K562 (cell line): ENCODE data around the gene VAMP4. TPM values are rescaled to one million over a fixed set of nuclear protein-coding genes. Genes with fewer than 3 reads are reported as not detected.

Experiments used
- ATAC-seq: fragments of 200-7000 bp; cut with Tn5 transposase; 3 replicates; pipeline ENCODE4 v1.9.1; 2020; ENCODE audit warnings: moderate library complexity
- BruUV-seq: library from RNA; stranded (reverse); fragments of 400-500 nt; replicated peaks from 2 replicates; lab custom pipeline; 2021; lab: Mats Ljungman, UMichigan
- CTCF ChIA-PET: fragments of 300-600 bp; formaldehyde crosslinking; extraction: SDS; loops from one replicate; lab custom pipeline; 2021; ENCODE audit warnings: low intra/inter-chr PET ratio; lab: Yijun Ruan, JAX
- POLR2A ChIA-PET: fragments of 300-600, 350-650 bp; sonication (Branson Sonifier 250); formaldehyde crosslinking; extraction: SDS; loops from one replicate; lab custom pipeline; 2021; ENCODE audit warnings: antibody characterized with exemption, inconsistent platforms; lab: Yijun Ruan, JAX
- DNase-seq, 4 experiments: peaks; one replicate each; pipeline versions ENCODE4 v3.0.0 to v3.0.0-alpha.2; 2011 to 2018; ENCODE audit warnings: low spot score in 3 of 4, mixed read lengths in 3 of 4; ENCODE audit errors: extremely low read depth in 1 of 4
- FAIRE-seq: peaks from 2 replicates; lab custom pipeline; 2011; peaks lifted over from hg19 to GRCh38; lab: Jason Lieb, UNC
- H2AFZ ChIP-seq: 2 replicates; pipeline ENCODE4 v1.6.0; 2011; ENCODE audit warnings: low read depth, low read length, control low read depth, inconsistent platforms
- H3K27ac ChIP-seq: fragments of 200-600 bp; 3 replicates; pipeline ENCODE4 v1.8.0; 2011; ENCODE audit warnings: low read depth, mild to moderate bottlenecking, control low read depth, inconsistent platforms, low read length, moderate library complexity, mixed read lengths; ENCODE audit errors: extremely low read depth
- H3K27me3 ChIP-seq, 2 experiments: fragments of 300-600 bp in 1 of 2; 2 replicates in 1 of 2; 3 replicates in 1 of 2; pipeline versions ENCODE4 v1.6.0 to v1.8.0; 2011; ENCODE audit warnings: inconsistent platforms in 2 of 2, low read length in 2 of 2, mild to moderate bottlenecking in 1 of 2, mixed read lengths in 1 of 2, moderate library complexity in 1 of 2; ENCODE audit not compliant: control insufficient read depth in 2 of 2, insufficient read depth in 2 of 2
- H3K36me3 ChIP-seq: fragments of 300-600 bp; 3 replicates; pipeline ENCODE4 v1.8.0; 2011; ENCODE audit warnings: mild to moderate bottlenecking, low read length, inconsistent platforms; ENCODE audit not compliant: control insufficient read depth, insufficient read depth
- H3K4me1 ChIP-seq, 2 experiments: fragments of 200-600 bp in 1 of 2; replicated peaks in 1 of 2; 2 replicates in 1 of 2; 3 replicates in 1 of 2; pipeline versions ENCODE4 v1.5.1 to v1.8.0; 2011; ENCODE audit warnings: inconsistent platforms in 2 of 2, low read length in 2 of 2, mild to moderate bottlenecking in 1 of 2, mixed read lengths in 1 of 2, moderate library complexity in 1 of 2; ENCODE audit not compliant: control insufficient read depth in 2 of 2, insufficient read depth in 2 of 2
- H3K4me2 ChIP-seq: 2 replicates; pipeline ENCODE4 v1.6.1; 2011; ENCODE audit warnings: low read length, control low read depth, inconsistent platforms, mixed read lengths; ENCODE audit not compliant: insufficient read depth
- H3K4me3 ChIP-seq: fragments of 200-600 bp; sonication (generic), shearing (Covaris generic); 2 replicates; pipeline ENCODE4 v1.5.1; 2016; ENCODE audit warnings: control low read depth, inconsistent platforms
- H3K79me2 ChIP-seq: fragments of 200-600 bp; 3 replicates; pipeline ENCODE4 v1.8.0; 2011; ENCODE audit warnings: low read length, inconsistent platforms; ENCODE audit not compliant: control insufficient read depth, insufficient read depth
- H3K9ac ChIP-seq, 2 experiments: 2 replicates each; pipeline versions ENCODE4 v1.6.0 to v1.6.1; 2011; ENCODE audit warnings: low read depth in 2 of 2, low read length in 2 of 2, control low read depth in 1 of 2, inconsistent platforms in 1 of 2, mild to moderate bottlenecking in 1 of 2, mixed read lengths in 1 of 2; ENCODE audit not compliant: insufficient read depth in 1 of 2
- H3K9me1 ChIP-seq: one replicate; pipeline ENCODE4 v1.6.0; 2011; ENCODE audit warnings: inconsistent platforms, mild to moderate bottlenecking, low read length, moderate library complexity; ENCODE audit not compliant: control insufficient read depth, insufficient read depth
- H3K9me3 ChIP-seq: replicated peaks from 2 replicates; pipeline ENCODE4 v1.5.1; 2011; ENCODE audit warnings: low read depth, low read length, inconsistent platforms; ENCODE audit not compliant: control insufficient read depth, insufficient read depth
- H4K20me1 ChIP-seq: replicated peaks from 2 replicates; pipeline ENCODE4 v1.6.1; 2011; ENCODE audit warnings: low read length, inconsistent platforms, mixed read lengths; ENCODE audit not compliant: control insufficient read depth, insufficient read depth
- DPF2 ChIP-seq: fragments of 450-650 bp; IDR thresholded peaks from 2 replicates; pipeline ENCODE4 v1.6.1; 2016
- KAT7 ChIP-seq: sonication (generic); formaldehyde crosslinking; IDR thresholded peaks from 2 replicates; pipeline ENCODE4 v1.8.0; 2022; ENCODE audit warnings: missing genetic modification reagents, mild to moderate bottlenecking, borderline replicate concordance
- MCM5 ChIP-seq: fragments of 450-650 bp; IDR thresholded peaks from 2 replicates; pipeline ENCODE4 v1.6.1; 2016; ENCODE audit warnings: low read depth
- MTA3 ChIP-seq: fragments of 450-650 bp; formaldehyde crosslinking; IDR thresholded peaks from 2 replicates; pipeline ENCODE4 v1.6.1; 2017; ENCODE audit warnings: mild to moderate bottlenecking, borderline replicate concordance
- MYBL2 ChIP-seq, 2 experiments: fragments of 450-650 bp in 1 of 2; sonication (generic) in 1 of 2; formaldehyde crosslinking in 1 of 2; IDR thresholded peaks; 2 replicates each; pipeline versions ENCODE4 v1.6.1 to v1.8.1; 2017 to 2022; ENCODE audit warnings: borderline replicate concordance in 1 of 2, inconsistent platforms in 1 of 2, low read depth in 1 of 2, mild to moderate bottlenecking in 1 of 2, missing genetic modification reagents in 1 of 2, moderate library complexity in 1 of 2
- NR2C1 ChIP-seq, 2 experiments: fragments of 450-650 bp; IDR thresholded peaks; 2 replicates each; pipeline ENCODE4 v1.6.1; 2017; ENCODE audit warnings: mild to moderate bottlenecking in 2 of 2, antibody characterized with exemption in 1 of 2, inconsistent platforms in 1 of 2, missing compliant biosample characterization in 1 of 2, missing genetic modification characterization in 1 of 2
- NUFIP1 ChIP-seq: fragments of 450-650 bp; IDR thresholded peaks from 2 replicates; pipeline ENCODE4 v1.6.1; 2018; ENCODE audit not compliant: partially characterized antibody
- SMAD1 ChIP-seq: fragments of 150-350 bp; IDR thresholded peaks from 2 replicates; pipeline ENCODE4 v1.6.1; 2014; ENCODE audit warnings: low read length, low read depth; ENCODE audit not compliant: partially characterized antibody
- SMARCC2 ChIP-seq: fragments of 450-650 bp; IDR thresholded peaks from 2 replicates; pipeline ENCODE4 v1.6.1; 2017; ENCODE audit warnings: antibody characterized with exemption, moderate library complexity, mild to moderate bottlenecking, low read depth
- SRSF1 ChIP-seq: fragments of 200-400 bp; formaldehyde crosslinking; IDR thresholded peaks from 2 replicates; pipeline ENCODE4 v1.6.1; 2017; ENCODE audit warnings: mild to moderate bottlenecking, low read depth, low read length, moderate library complexity
- ZNF695 ChIP-seq: fragments of 450-650 bp; formaldehyde crosslinking; IDR thresholded peaks from 2 replicates; pipeline ENCODE4 v1.4.0; 2020; ENCODE audit warnings: mild to moderate bottlenecking, moderate library complexity
- WGBS: fragments of 100-300 bp; shearing (Covaris generic); methylation state at CpG from one replicate; pipeline ENCODE4 v1.1.6; 2016; ENCODE audit warnings: low coverage, mixed read lengths; ENCODE audit not compliant: insufficient coverage; ENCODE audit errors: missing lambda C conversion rate; 5-methylcytosine and 5-hydroxymethylcytosine counted together
- in situ Hi-C: fragments of 300-500 bp; cut with MboI; formaldehyde crosslinking; loops from 4 replicates; pipeline ENCODE4 v1.15.0; 2018; ENCODE audit warnings: inconsistent platforms, mixed read lengths
- intact Hi-C: fragments of 100-400 bp; cut with micrococcal nuclease; formaldehyde crosslinking; loops from 2 replicates; pipeline ENCODE4 v1.14.2; 2022
- polyA plus RNA-seq, 8 experiments: library from polyadenylated mRNA; depleted of rRNA in 4 of 8; stranded (reverse) in 5 of 8; unstranded in 3 of 8; fragments of >200 nt; fragmentation: Nextera tagmentation in 2 of 8; fragmentation: Illumina TruSeq in 1 of 8; extraction: Ambion mirVana in 2 of 8; extraction: Trizol in 1 of 8; gene quantifications; 2 replicates each; pipeline versions ENCODE4 v1.2.1 to v1.2.3, GENCODE V29; 2011 to 2014; ENCODE audit warnings: inconsistent platforms in 1 of 8, missing spikeins in 1 of 8
- total RNA-seq, 7 experiments: library from RNA; depleted of rRNA in 6 of 7; stranded (reverse); fragments of >200 nt in 6 of 7; fragmentation: Illumina TruSeq in 2 of 7; extraction: Trizol in 2 of 7; gene quantifications; 2 replicates each; pipeline versions ENCODE4 v1.2.1 to v1.2.3, GENCODE V29; 2011 to 2021; ENCODE audit warnings: low replicate concordance in 1 of 7
- TF ChIP-seq, protein P1 (sequence below): IDR thresholded peaks from 3 replicates; pipeline ENCODE4 v1.6.1; 2011; ENCODE audit warnings: borderline replicate concordance, mild to moderate bottlenecking, moderate library complexity; ENCODE audit not compliant: insufficient read length; ENCODE audit errors: extremely low read depth
- TF ChIP-seq, protein P2 (sequence below): fragments of 250-450 bp; sonication (Bioruptor Pico); IDR thresholded peaks from 2 replicates; pipeline ENCODE4 v1.8.0; 2021; ENCODE audit warnings: mild to moderate bottlenecking, moderate library complexity
- TF ChIP-seq, protein P3 (sequence below): fragments of 450-650 bp; formaldehyde crosslinking; IDR thresholded peaks from 2 replicates; pipeline ENCODE4 v1.4.0; 2020; ENCODE audit warnings: mild to moderate bottlenecking, moderate library complexity

Gene VAMP4
- total and polyA plus RNA-seq, 9 of the 15 experiments (the other 6 are each of a cell fraction or from before 2014, with no cell fraction given): 3.3 to 21.4 (median 11.9) TPM

DNA sequence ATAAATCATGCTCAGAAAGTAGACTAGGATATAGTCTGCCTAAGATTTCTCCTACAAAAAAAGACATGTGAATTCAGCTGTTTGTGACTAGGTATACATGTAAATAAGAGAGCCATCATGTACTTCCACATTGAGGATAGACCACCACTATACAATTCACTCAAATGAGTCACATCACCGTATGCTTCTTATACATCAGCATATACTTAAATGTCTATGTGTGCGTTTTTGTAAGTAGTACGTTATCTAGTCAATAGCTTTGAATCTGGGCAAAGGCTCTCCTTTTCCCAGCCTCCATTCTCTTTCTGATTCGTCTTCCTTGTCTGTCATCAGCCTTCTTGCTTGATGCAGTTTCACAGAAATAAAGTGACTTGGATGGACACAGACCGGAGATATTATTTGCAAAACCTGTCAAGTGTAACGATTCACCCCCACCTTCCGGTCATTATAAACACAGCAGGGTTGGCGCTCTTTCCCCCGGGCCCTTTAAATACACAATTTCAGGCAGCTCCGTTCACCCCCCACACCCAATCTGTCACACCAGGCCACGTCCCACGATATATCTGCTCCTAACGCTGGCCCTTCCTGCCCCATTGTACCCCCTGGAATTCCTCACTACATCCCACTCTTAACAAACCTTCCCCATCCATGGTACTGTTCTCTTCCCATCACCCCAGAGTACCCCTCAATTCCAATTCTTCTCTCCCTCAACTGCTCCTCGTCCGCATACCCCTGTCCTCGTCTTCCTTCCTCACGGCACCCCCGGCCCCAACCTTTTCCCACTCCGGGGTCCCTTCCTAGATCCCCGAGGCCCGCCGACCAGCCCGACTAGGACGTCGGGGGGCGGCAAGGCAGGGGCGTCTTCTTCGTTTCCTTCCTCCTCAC is 636 bp downstream of the VAMP4 start:
- peaks cover 41% of the 10 kb centered on the region for H3K79me2 ChIP-seq
- H3K27me3 ChIP-seq: no peaks in the 10 kb centered on the region
- H3K4me2 ChIP-seq: peak overlapping the region; percentile 98
- H3K9me3 ChIP-seq: no peaks in the 10 kb centered on the region
- DNase-seq: peak; percentile 70 to 84 (median 77)
- WGBS: under 1% methylated on average over 28 of the region's 28 CpGs
- CTCF ChIA-PET: interaction anchor here (0.7 to 1.1 kb wide), 2 partner anchors 86 to 97 kb away, joined by 3 read pairs; no protein-coding TSS in a partner anchor
- peaks cover 12 to 27% of the 10 kb centered on the region in 2 experiments; a peak in 4 of 5 replicates for H3K4me1 ChIP-seq
- BruUV-seq: TSS peak; percentile 64
- H4K20me1 ChIP-seq: no peaks in the 10 kb centered on the region
- POLR2A ChIA-PET: interaction anchor here (0.6 to 4.6 kb wide), 7 partner anchors 10 to 252 kb away, joined by 3 to 31 read pairs (median 5); no protein-coding TSS in a partner anchor
- peak; percentile 58 for FAIRE-seq
- in situ Hi-C loops: no loop called here
- peak overlapping the region; percentile 87 to 98 for H3K9ac ChIP-seq
- H3K27ac ChIP-seq: peak overlapping the region; percentile 94
- ATAC-seq: peak; percentile 78
- peaks cover 22% of the 10 kb centered on the region; the same call in 1 of the 3 replicates for H3K36me3 ChIP-seq
- H3K4me3 ChIP-seq: peak overlapping the region; percentile 92
- peak overlapping the region; percentile 99 for H2AFZ ChIP-seq
- intact Hi-C loops: loop anchor here (1.0 to 10.0 kb wide), 3 partner anchors 86 to 256 kb away; partner anchors contain the start of gene PRRC2C
- H3K9me1 ChIP-seq: no peaks in the 10 kb centered on the region
- TF ChIP-seq ZNF695 (CRISPR knock-in tag): no peak
- no peak for TF ChIP-seq NUFIP1
- TF ChIP-seq SMAD1: no peak
- TF ChIP-seq MTA3: no peak
- 0 out of 2 replicates have a peak, but pooled peaks have one; percentile 38 for TF ChIP-seq SMARCC2
- TF ChIP-seq, protein P1, sequence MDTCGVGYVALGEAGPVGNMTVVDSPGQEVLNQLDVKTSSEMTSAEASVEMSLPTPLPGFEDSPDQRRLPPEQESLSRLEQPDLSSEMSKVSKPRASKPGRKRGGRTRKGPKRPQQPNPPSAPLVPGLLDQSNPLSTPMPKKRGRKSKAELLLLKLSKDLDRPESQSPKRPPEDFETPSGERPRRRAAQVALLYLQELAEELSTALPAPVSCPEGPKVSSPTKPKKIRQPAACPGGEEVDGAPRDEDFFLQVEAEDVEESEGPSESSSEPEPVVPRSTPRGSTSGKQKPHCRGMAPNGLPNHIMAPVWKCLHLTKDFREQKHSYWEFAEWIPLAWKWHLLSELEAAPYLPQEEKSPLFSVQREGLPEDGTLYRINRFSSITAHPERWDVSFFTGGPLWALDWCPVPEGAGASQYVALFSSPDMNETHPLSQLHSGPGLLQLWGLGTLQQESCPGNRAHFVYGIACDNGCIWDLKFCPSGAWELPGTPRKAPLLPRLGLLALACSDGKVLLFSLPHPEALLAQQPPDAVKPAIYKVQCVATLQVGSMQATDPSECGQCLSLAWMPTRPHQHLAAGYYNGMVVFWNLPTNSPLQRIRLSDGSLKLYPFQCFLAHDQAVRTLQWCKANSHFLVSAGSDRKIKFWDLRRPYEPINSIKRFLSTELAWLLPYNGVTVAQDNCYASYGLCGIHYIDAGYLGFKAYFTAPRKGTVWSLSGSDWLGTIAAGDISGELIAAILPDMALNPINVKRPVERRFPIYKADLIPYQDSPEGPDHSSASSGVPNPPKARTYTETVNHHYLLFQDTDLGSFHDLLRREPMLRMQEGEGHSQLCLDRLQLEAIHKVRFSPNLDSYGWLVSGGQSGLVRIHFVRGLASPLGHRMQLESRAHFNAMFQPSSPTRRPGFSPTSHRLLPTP: no peak
- TF ChIP-seq DPF2: peak; percentile 40; the same call in 1 of the 2 replicates
- no peak for TF ChIP-seq MCM5
- TF ChIP-seq, protein P2, sequence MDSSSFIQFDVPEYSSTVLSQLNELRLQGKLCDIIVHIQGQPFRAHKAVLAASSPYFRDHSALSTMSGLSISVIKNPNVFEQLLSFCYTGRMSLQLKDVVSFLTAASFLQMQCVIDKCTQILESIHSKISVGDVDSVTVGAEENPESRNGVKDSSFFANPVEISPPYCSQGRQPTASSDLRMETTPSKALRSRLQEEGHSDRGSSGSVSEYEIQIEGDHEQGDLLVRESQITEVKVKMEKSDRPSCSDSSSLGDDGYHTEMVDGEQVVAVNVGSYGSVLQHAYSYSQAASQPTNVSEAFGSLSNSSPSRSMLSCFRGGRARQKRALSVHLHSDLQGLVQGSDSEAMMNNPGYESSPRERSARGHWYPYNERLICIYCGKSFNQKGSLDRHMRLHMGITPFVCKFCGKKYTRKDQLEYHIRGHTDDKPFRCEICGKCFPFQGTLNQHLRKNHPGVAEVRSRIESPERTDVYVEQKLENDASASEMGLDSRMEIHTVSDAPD (CRISPR knock-in tag): no peak
- TF ChIP-seq, protein P3, sequence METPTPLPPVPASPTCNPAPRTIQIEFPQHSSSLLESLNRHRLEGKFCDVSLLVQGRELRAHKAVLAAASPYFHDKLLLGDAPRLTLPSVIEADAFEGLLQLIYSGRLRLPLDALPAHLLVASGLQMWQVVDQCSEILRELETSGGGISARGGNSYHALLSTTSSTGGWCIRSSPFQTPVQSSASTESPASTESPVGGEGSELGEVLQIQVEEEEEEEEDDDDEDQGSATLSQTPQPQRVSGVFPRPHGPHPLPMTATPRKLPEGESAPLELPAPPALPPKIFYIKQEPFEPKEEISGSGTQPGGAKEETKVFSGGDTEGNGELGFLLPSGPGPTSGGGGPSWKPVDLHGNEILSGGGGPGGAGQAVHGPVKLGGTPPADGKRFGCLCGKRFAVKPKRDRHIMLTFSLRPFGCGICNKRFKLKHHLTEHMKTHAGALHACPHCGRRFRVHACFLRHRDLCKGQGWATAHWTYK (CRISPR knock-in tag): no peak
- TF ChIP-seq MYBL2 (IDR thresholded peaks at IDR 0.05; ENCODE audit: low read depth): no peak
- TF ChIP-seq MYBL2 (CRISPR knock-in tag; IDR thresholded peaks at IDR 0.05; ENCODE audit: borderline replicate concordance): no peak
- peak; percentile 25; the same call in 1 of the 2 replicates for TF ChIP-seq KAT7 (CRISPR knock-in tag)
- TF ChIP-seq NR2C1 (IDR thresholded peaks at IDR 0.05): no peak
- TF ChIP-seq NR2C1 (tag; IDR thresholded peaks at IDR 0.05): no peak
- TF ChIP-seq SRSF1: no peak
